ENCODE measurements around the gene SHB.

DNA sequence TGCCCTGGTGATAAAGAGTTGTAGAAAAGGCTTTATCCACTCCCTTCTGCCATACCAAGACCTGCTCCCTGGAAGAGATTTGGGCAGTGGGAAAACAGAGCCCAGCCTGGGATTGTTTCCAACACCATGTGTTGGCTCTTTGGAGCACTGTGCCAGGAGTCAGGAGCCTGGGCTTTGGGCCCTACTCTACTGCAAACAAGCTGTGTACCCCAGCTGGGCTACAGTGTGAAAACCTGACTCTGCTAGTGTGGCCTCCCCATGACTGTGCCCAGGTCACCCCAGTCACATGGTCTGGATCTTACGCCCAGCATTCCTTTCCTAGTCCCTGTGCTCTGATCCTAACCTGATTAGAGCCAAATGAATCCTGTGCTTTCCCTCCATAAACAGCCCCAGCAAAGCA is 39.3 kb upstream of the SHB start:
- TF ChIP-seq, protein P1, sequence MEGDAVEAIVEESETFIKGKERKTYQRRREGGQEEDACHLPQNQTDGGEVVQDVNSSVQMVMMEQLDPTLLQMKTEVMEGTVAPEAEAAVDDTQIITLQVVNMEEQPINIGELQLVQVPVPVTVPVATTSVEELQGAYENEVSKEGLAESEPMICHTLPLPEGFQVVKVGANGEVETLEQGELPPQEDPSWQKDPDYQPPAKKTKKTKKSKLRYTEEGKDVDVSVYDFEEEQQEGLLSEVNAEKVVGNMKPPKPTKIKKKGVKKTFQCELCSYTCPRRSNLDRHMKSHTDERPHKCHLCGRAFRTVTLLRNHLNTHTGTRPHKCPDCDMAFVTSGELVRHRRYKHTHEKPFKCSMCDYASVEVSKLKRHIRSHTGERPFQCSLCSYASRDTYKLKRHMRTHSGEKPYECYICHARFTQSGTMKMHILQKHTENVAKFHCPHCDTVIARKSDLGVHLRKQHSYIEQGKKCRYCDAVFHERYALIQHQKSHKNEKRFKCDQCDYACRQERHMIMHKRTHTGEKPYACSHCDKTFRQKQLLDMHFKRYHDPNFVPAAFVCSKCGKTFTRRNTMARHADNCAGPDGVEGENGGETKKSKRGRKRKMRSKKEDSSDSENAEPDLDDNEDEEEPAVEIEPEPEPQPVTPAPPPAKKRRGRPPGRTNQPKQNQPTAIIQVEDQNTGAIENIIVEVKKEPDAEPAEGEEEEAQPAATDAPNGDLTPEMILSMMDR (IDR thresholded peaks at IDR 0.05; ENCODE audit: low read length) = no peak
- TF ChIP-seq EZH2 (optimal IDR thresholded peaks at IDR 0.05; ENCODE audit: low read depth, low read length) = no peak
